NCI-H187 treated with DMSO at 0.1 percent for 48 hours (cell line): Measurements from ENCODE around the gene CADM2.

Experiments used
- DNase-seq: peaks from one replicate; lab custom pipeline; 2025; lab: John Stamatoyannopoulos, UW

The CADM2 gene

GRCh38 chr3:85808755-85809154 lies 850.0 kb downstream of the CADM2 start:
- no peak for DNase-seq

GRCh38 chr3:85821130-85821756 lies 862.5 kb downstream of the CADM2 start:
- no peak for DNase-seq

- no peak for DNase-seq
Measured at GRCh38 chr3:85835857-85836440, 877.2 kb downstream of the CADM2 start.

DNA sequence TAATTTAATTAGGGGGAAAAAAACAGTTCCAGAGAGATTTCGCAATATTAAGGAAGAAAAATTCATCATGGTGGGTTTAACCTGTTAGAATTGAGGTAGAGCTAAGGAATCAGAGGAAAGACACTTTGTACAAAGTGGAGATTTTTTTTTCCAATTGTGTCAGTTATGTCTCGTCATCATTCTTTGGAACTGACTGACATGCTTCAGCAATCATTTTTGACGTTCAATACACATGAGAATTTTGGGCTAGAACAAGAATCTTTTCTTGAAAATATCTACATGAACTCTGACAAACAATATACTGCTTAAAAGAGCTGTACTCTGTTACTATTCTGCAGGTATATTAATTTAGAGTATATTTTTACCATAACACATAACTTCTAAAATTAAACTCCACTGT lies 878.6 kb downstream of the CADM2 start:
- DNase-seq: no peak

- no peak for DNase-seq
Measured at GRCh38 chr3:85838921-85839320, 880.1 kb downstream of the CADM2 start.

DNA sequence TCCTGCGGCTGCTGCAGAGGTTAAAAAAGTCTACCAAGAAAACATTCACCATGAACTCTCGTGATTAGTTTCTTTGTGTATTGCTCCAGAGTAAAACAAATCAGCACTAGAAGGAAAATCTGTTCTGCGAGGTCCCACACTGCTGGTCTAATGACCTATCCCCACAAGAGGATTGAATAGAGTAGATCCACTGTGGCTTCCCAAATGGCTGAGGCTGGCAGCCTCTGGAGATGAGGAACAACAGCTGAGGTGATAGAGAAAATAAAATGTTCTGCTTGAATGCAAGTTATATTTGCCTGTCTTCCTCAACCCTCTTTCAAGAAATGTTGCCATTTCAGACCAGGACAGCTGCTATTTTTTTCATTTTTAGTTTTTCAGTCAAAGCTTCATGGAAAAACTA lies 883.3 kb downstream of the CADM2 start:
- DNase-seq: no peak

- no peak for DNase-seq
Measured at GRCh38 chr3:85846940-85847339, 888.2 kb downstream of the CADM2 start.

- DNase-seq: no peak
Measured at GRCh38 chr3:85851071-85851470, 892.3 kb downstream of the CADM2 start.

DNA sequence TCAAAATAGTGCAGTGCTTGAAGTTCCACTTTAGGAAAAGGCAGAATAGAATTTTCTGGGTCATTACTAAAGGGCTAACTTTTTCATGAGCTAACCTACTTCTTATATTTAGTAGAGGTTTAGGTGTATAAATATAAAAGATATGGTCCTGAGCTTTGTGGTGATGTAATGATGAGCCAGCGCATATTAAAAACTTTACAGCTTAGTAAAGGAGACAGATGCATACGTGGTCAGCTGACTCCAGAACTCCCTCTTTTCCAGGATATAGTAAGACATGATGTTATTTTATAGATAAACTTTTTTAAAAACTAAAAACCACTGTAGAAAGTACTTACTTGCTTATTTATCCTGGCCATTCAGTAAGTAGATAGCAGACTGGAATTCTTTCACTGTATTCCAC lies 895.0 kb downstream of the CADM2 start:
- no peak for DNase-seq

- no peak for DNase-seq
Measured at GRCh38 chr3:85862893-85863455, 904.2 kb downstream of the CADM2 start.

DNA sequence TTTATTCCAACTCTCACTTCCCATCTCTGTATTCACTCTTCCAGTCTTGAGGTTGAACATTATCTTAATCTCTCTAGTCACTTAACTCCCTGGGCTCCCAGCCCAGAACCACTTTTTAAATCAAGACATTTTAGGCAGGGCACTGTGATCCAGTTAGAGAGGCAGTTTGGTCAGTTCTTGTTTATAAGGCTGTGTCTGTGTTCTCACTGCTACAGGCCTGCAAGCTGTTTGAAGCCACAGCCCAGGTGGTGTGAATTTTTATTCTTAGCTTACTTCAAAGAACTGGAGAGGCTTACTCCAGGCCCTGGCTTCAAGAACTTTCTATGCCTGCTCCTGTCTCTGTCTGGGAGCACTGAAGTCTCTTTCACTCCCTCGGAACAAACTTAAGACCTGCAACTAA lies 906.1 kb downstream of the CADM2 start:
- no peak for DNase-seq

GRCh38 chr3:85867072-85867471 lies 908.3 kb downstream of the CADM2 start:
- DNase-seq: no peak

DNA sequence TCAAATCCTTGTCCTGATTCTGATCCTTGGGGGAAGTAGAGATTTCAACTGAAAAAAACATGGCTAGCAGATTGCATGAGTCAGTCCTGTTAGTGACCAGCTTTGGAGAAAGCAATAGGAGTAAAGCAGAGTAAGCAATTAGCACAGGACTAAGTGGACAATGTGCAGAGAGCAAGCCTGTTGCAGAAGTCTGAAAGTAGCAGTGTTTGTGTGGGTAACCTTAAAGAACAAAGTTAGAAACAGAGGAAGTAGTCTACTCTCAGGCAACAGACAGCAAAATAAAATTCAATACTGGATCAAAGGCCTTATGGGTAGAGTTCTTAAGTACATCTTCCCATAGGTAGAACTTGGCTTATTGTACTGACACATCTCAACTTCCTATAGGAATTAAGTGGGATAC lies 916.8 kb downstream of the CADM2 start:
- DNase-seq: no peak

DNA sequence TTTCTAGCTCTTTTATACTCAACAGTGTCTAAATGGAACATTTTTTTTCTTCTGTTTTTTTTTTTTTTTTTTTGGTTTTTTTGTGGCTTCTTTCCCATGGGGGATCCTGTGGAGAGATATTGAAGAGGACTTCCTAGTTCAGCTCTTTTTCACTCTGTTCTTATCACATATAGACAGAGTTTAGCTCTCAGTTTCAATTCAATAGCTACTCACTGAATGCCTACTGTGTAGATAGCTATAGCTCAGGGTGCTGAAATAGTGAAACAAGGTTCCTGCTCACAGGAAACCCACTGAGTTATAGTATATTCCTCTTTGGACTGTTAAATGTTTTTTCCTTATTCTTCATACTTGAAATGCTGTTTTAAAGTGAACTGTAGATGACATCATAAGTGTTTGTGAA lies 918.8 kb downstream of the CADM2 start:
- no peak for DNase-seq

- no peak for DNase-seq
Measured at GRCh38 chr3:85881833-85882393, 923.1 kb downstream of the CADM2 start.

DNA sequence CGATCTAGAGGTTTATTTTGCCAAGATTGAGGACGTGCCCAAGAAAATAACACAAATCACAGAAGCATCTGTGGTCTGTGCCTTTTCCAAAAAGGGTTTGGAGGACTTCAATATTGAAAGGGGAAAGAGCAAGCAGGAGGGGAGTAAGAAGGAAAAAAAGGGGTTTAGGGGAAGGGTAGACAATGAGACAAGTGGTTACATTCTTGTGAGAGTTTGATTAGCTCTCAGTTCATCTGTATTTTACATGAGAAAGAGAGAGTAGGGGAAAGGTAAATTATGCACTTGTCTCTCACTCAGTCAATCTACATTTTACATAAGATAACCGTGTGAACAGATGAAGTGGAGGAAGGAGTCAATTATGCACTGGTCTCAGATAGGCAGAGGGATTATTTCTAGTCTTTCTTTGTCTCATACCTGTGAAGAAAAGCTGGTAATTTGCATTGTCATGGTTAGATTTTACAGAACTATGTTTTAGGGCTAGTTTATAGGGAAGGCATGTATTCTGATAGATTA lies 931.3 kb downstream of the CADM2 start:
- DNase-seq: no peak

DNA sequence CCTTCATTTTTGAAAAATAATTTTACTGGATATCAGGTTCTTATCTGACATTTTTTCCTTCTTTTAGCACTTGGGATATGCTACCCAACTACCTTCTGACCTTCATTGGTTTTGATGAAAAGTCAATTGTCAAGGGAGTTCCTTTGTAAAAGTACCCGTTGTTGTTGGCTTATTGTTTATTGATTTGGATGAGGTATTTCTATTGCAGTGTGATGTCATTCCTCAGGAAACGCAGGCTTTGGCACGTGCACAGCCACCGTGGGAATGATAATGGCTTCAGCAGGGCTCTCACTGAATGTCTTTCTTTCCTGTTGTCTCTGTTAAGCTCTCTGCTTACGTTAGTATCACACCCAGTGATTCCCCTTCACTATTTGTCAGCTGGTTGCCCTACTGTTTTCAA lies 944.6 kb downstream of the CADM2 start:
- DNase-seq: no peak

GRCh38 chr3:85912980-85913379 lies 954.2 kb downstream of the CADM2 start:
- no peak for DNase-seq

DNA sequence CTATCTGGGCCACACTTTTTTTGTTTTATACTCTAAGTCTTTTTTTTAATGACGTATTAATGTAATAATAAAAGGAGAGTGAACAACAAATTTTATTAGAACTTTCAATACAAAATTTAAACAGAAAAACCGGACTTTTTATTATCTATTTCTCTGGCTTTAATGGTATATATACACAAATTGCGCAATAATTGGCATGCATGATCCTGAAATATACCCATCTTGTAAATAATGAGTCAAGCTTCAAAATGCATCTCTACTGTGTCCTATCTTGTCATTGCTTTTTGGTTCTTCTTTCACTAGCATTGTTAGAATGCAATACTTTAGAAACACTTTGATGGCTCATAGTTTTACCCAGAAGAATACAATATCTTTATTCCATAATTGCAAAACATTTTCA lies 963.6 kb downstream of the CADM2 start:
- DNase-seq: no peak

DNA sequence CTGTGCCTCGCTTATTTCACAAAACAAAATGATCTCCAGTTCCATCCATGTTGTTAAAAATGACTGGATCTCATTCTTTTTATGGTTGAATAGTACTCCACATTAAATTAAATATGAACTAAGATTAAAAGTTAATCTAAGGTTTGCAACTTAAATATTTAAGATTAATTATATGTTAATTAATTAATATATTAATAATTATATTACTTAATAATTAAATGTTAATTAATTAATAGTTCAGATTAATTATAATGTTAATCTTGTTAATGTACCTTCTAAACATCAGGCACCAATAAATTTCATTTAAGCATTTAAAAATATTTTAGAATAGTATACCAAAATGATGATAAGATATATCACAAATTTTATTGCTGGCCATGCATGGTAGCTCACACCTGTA lies 971.9 kb downstream of the CADM2 start:
- DNase-seq: no peak

GRCh38 chr3:85933326-85933725 lies 974.5 kb downstream of the CADM2 start:
- no peak for DNase-seq

DNA sequence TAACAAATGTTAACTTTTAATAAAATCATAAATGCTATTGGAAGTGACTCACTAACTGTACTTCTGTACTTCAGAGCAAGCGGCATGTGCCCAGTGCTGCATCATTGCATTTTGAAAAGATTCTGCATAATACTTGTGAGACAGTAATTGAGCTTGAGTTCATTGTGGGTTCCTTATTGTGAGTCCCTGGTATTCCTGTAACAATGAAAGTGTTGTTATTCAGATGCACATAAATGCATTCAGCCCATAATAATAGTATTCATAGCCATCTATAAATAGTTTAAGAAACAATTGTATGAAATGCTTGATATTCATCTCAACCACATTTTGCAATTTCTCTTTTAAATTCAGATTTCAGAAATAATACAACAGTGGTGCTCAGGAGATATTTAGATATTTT lies 976.4 kb downstream of the CADM2 start:
- DNase-seq: no peak

- DNase-seq: no peak
Measured at GRCh38 chr3:85939074-85939482, 980.3 kb downstream of the CADM2 start.
